IPS-18c (cell line): ENCODE measurements around the gene LSM6.

Experiments used
- H3K4me3 ChIP-seq: 2 replicates; pipeline ENCODE4 v1.7.0; 2013; ENCODE audit warnings: low read depth, mild to moderate bottlenecking, low read length, moderate library complexity; ENCODE audit not compliant: insufficient read depth
- H3K9me3 ChIP-seq: one replicate; pipeline ENCODE4 v1.6.1; 2013; ENCODE audit warnings: mild to moderate bottlenecking, low read length, moderate library complexity; ENCODE audit not compliant: control insufficient read depth, insufficient read depth

The LSM6 gene

DNA sequence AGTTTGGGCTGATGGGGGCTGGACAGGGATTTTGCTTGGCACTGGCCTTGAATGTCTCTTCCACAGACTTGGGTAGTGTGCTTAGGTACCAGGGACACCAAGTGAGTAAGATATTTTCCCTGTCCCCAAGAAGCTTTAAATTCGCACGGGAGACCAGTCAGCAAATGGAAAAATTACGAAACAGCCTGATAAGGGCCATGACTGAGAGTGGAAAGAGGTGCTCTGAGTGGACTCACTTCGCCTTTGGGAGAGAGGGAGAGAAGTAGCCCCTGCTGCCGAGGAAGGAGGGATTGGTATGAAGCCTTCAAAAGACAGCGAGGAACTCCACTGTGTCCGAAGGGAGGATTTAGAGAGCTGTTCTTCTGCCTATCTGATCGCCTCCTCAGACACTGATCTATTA, 2.6 kb downstream of the LSM6 start:
- no peaks in the 10 kb centered on the region for H3K9me3 ChIP-seq
- H3K4me3 ChIP-seq: no peak overlapping the region

- H3K9me3 ChIP-seq: no peaks in the 10 kb centered on the region
- H3K4me3 ChIP-seq: no peak overlapping the region
These were observed 4.4 kb downstream of the LSM6 start for GRCh38 chr4:146179784-146180370.

GRCh38 chr4:146182443-146182842, 6.9 kb downstream of the LSM6 start:
- Histone ChIP-seq H3K4me3 (no peak overlapping the region), H3K9me3 (no peaks in the 10 kb centered on the region)

DNA sequence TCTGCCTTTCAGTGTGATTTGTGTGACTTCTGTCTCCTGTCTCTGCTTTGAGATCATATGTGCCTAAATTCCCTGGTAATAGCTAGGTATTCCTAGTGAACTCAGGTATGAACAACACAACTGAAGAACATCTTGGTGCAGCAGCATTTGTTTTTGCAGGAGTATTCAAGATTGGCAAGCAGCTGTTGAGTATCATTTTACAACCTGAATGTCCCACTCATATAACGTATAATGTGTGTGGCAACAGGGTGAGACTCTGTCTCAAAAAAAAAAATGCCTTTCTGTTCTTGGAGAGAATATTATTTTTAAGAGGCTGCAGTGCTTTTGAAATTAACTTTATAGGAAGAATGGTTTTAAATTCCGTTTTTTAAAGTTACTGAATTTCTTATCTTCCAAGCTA, 7.7 kb downstream of the LSM6 start:
- Histone ChIP-seq H3K9me3 (no peaks in the 10 kb centered on the region), H3K4me3 (no peak overlapping the region)

DNA sequence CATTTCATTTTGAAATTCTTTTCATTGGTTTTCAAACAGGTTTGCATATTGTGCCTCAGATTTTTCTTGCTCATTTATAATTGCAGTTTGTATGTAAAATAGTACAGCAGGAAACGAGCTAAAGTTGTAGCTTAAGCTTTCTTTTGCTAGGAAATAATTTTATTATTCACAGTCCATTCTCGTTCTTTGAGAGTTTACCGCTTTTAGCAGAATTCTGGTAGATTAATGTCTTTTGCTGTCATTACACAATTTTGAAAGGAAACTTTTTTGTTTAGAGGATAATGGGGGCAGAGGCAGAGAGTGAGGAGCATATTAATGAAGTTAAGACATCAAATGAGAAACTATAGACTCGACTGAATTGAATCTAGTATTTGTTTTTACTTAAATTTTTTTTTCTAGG, 10.5 kb downstream of the LSM6 start:
- Histone ChIP-seq H3K4me3 (no peak overlapping the region), H3K9me3 (no peaks in the 10 kb centered on the region)

DNA sequence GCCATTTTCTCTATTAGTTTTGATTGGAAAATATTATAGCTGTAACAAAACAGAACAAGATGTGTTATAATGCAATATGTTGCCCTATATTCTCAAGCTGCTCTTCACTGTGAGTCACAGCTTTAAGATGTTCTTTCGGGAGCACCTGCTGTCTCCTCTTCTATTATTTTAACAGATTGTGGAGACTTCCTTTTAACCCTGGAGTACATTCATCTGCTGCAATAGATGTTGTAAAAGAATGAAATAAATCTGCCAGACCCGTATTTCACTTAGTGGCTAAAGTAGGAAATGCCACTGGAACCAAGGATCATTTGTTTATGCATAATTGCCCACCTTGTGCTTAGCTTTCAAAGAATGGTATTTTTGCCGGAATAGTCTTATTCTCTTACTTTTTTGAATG, 11.1 kb downstream of the LSM6 start:
- no peak overlapping the region for H3K4me3 ChIP-seq
- no peaks in the 10 kb centered on the region for H3K9me3 ChIP-seq

DNA sequence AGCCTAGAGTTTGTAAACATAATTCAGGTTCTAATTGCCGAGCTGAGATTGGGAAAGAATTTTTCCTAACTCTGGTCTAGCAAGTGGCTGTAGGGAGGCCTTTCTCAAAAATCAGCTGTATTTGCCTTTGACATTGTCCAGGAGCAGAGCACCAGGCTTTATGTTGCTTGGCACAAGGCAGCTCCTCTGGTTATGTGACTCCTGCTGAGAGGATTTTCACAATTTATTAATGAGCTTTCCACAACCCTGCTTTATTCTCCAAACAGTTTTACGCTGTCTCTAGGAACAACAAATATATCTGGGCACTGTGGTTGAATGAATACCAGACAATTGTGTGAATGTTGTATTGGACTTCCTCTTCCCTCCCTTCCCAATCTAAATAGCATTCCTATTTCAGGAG, 14.9 kb downstream of the LSM6 start:
- Histone ChIP-seq H3K9me3 (no peaks in the 10 kb centered on the region), H3K4me3 (no peak overlapping the region)

- no peak overlapping the region for H3K4me3 ChIP-seq
- H3K9me3 ChIP-seq: no peaks in the 10 kb centered on the region
These were observed 16.4 kb downstream of the LSM6 start for GRCh38 chr4:146191766-146192458.

- Histone ChIP-seq H3K9me3 (no peaks in the 10 kb centered on the region), H3K4me3 (no peak overlapping the region)
These were observed 18.1 kb downstream of the LSM6 start for GRCh38 chr4:146193628-146194027.

DNA sequence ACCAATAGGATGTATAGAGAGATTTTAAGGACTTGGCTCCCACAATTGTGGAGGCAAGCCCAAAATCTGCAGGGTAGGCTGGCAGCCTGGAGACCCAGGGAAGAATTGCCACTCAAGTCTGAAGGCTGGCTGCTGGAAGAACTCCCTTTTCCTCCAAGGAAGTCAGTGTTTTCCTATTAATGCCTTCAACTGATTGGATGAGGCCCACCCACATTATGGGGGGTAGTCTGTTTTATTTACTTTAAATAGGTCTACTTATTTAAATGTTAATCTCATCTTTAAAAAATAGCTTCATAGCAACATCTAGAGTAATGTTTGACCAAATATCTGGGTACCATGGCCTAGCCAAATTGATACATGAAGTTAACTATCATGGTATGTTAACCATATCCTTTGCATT, 18.7 kb downstream of the LSM6 start:
- no peaks in the 10 kb centered on the region for H3K9me3 ChIP-seq

GRCh38 chr4:146202665-146203064, 27.1 kb downstream of the LSM6 start:
- Histone ChIP-seq H3K4me3 (no peak overlapping the region), H3K9me3 (no peaks in the 10 kb centered on the region)

More for the DNA sequence above, 18.7 kb downstream of the LSM6 start:
- no peak overlapping the region for H3K4me3 ChIP-seq

DNA sequence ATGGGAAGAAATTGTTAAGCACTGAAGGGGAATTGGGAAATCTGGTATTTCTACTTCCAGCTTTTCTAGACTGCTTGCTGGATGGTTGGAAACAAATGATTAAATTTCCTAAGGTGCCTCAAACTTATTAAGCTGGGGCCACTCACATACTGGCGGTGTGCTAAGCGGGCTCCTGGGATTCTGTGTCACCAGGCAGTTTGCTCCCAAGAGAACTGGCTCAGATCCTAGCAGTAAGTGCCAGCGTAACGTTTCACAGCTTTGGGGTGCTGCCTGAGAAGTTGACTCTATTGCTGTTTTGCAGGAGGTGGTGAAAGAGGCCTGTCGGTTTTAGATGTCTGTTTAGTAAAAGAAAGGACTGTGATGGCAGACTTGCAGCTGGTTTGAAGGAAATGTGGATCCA, 31.9 kb downstream of the LSM6 start:
- Histone ChIP-seq H3K4me3 (no peak overlapping the region), H3K9me3 (no peaks in the 10 kb centered on the region)

GRCh38 chr4:146210890-146211289, 35.4 kb downstream of the LSM6 start:
- H3K4me3 ChIP-seq: no peak overlapping the region
- H3K9me3 ChIP-seq: no peaks in the 10 kb centered on the region

DNA sequence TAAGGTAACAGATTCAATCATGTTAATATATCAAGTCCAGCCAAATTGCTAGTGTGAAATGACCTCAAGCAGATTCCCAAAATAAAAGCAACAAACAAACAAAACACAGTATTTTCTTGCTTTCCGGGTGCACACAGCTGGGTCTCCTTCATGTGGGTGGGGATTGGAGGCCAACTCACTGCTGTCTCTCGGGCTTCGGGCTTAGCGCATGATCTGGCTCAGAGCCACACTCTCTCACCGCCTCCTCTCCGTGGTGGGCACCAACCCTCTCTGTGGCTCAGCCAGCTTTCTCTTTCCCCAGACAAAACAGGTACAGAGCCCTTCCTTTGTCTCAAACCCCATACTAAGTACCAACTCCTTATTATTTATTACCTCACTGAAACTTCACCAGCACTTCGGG, 35.9 kb downstream of the LSM6 start:
- Histone ChIP-seq H3K4me3 (no peak overlapping the region), H3K9me3 (no peaks in the 10 kb centered on the region)

DNA sequence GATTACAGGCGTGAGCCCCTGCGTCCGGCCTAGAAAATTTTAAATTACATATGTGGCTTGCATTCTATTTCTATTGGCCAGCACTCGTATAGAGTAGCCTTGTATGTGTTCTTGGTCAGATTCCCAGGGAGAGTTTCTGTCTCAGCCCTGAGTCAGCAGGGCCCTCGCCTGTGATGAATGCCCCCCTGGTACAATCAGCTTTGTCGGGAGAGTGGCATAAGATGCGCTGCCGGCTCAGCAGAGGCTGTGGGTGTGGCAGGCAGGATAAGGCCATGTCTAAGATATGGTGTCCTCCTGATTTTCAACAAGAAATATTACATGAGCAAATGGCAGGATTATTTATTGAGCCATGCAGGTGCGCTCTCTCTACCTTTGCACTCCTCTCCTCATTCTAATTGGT, 37.3 kb downstream of the LSM6 start:
- Histone ChIP-seq H3K9me3 (no peaks in the 10 kb centered on the region), H3K4me3 (no peak overlapping the region)

DNA sequence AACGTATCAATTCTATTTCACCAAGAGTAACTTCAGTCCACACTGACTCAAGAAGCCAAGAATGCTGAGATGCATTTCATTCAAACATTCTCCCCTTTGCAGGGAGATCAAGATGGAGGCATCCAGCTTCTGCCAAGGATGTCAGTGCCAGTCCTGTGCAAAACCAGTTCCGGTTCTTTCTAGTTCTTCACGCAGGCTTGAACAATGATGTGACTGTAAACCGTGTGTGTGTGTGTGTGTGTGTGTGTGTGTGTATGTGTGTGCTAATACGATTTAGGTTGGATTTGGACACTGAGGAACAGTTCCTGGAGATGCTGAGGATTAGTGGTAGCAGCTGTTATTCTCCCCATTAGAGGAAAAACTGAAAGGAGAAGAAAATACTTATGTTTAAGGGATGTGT, 38.7 kb downstream of the LSM6 start, which contains the start of gene REELD1:
Gene REELD1 (plus strand): TSS at position 301 of the 400 bp plus-strand sequence. CDS start 2,415 bp downstream, outside the sequence.
- Histone ChIP-seq H3K9me3 (no peaks in the 10 kb centered on the region), H3K4me3 (no peak within 1 kb of the TSS)

GRCh38 chr4:146222313-146222712, 46.8 kb downstream of the LSM6 start:
- H3K4me3 ChIP-seq: no peak overlapping the region
- no peaks in the 10 kb centered on the region for H3K9me3 ChIP-seq

DNA sequence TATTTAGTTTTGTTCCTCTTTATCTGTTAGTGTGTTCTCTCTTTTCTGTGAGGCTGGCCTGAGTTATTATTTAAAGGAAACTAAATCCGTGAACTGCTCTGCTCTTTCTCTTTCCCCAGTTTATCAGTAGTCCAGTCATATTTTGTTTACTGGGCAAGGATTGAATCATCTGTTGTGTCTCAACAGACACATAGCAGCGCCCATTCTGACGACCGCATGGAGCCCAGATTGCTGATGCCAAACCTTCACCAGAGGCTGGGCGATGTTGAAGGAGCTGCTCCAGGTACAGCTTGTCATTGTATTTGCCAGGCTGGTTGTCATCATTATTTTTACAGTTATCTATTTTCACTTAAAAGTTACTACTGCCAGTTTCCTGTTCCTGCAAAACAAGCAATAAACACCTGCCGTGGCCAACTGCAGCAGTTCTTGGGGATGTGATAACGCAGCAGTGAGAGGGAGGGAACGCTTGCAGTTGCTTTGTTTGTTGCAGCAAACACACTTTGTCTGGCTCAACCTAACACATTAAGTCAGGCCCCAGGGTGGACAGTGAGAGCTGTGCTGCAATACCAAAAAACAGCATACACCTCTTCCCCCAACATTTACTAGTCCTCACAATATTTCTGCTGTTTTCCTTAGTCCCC, 48.9 kb downstream of the LSM6 start:
- H3K9me3 ChIP-seq: no peaks in the 10 kb centered on the region

More for the DNA sequence above, 48.9 kb downstream of the LSM6 start:
- no peak overlapping the region for H3K4me3 ChIP-seq
